Spleen (tissue), 11 donors: Measurements from ENCODE around the gene GATC. TPM values are rescaled to one million over a fixed set of nuclear protein-coding genes. Genes with fewer than 3 reads are reported as not detected.
A peak's percentile ranks its signal among the peaks of the same experiment; 100 is the strongest.

Source experiments
- DNase-seq: peaks from one replicate; pipeline ENCODE4 v3.0.0-alpha.2; 2020
- H3K27ac ChIP-seq, 8 donors: fragments of 200-600 bp; sonication (generic) in 7 of 8; 1 replicate in 4 of 8; 2 replicates in 4 of 8; pipeline versions ENCODE4 v1.5.0 to v1.8.0; 2016 to 2021; ENCODE audit warnings: inconsistent platforms in 4 of 8, mild to moderate bottlenecking in 4 of 8, moderate library complexity in 1 of 8
- H3K27me3 ChIP-seq, 7 donors: fragments of 200-600 bp; sonication (generic) in 6 of 7; replicated peaks in 1 of 7; 1 replicate in 4 of 7; 2 replicates in 3 of 7; pipeline versions ENCODE4 v1.5.0 to v1.8.0; 2016 to 2021; ENCODE audit warnings: inconsistent platforms in 3 of 7, mild to moderate bottlenecking in 1 of 7
- H3K36me3 ChIP-seq, 6 donors: fragments of 200-600 bp; sonication (generic) in 5 of 6; 1 replicate in 4 of 6; 2 replicates in 2 of 6; pipeline versions ENCODE4 v1.5.0 to v1.8.0; 2016 to 2021; ENCODE audit warnings: inconsistent platforms in 2 of 6
- H3K4me1 ChIP-seq, 6 donors: fragments of 200-600 bp; sonication (generic) in 5 of 6; 1 replicate in 3 of 6; 2 replicates in 3 of 6; pipeline versions ENCODE4 v1.5.0 to v1.8.0; 2016 to 2021; ENCODE audit warnings: inconsistent platforms in 3 of 6
- H3K4me3 ChIP-seq, 8 donors: fragments of 200-600 bp; sonication (generic) in 7 of 8; 1 replicate in 4 of 8; 2 replicates in 4 of 8; pipeline versions ENCODE4 v1.5.0 to v1.8.0; 2016 to 2021; ENCODE audit warnings: inconsistent platforms in 4 of 8, mild to moderate bottlenecking in 4 of 8, moderate library complexity in 2 of 8
- H3K9me3 ChIP-seq, 8 donors: fragments of 200-600 bp; sonication (generic) in 7 of 8; 1 replicate in 4 of 8; 2 replicates in 4 of 8; pipeline versions ENCODE4 v1.5.0 to v1.8.0; 2016 to 2021; ENCODE audit warnings: inconsistent platforms in 4 of 8
- CTCF ChIP-seq, 11 experiments: fragments of 200-600 bp in 7 of 11; fragments of 450-650 bp in 4 of 11; sonication (generic) in 4 of 11; IDR thresholded peaks in 8 of 11; conservative IDR thresholded peaks in 3 of 11; 1 replicate in 7 of 11; 2 replicates in 4 of 11; pipeline versions ENCODE4 v1.4.0 to v1.8.0; 2016 to 2021; ENCODE audit warnings: antibody characterized with exemption in 11 of 11, inconsistent platforms in 4 of 11, mild to moderate bottlenecking in 1 of 11
- POLR2A ChIP-seq, 3 donors: fragments of 450-650 bp; IDR thresholded peaks; one replicate each; pipeline ENCODE4 v1.5.1; 2017; ENCODE audit warnings: antibody characterized with exemption in 3 of 3, mild to moderate bottlenecking in 1 of 3
- POLR2AphosphoS5 ChIP-seq, 3 donors: sonication (generic); formaldehyde crosslinking; IDR thresholded peaks; one replicate each; pipeline ENCODE4 v1.5.1; 2017; ENCODE audit warnings: antibody characterized with exemption in 3 of 3
- WGBS, 5 donors: extraction: QIAGEN DNeasy Blood & Tissue Kit in 3 of 5; methylation state at CpG; one replicate each; pipeline versions ENCODE4 v1.1.5 to v1.1.7; 2013 to 2018; 5-methylcytosine and 5-hydroxymethylcytosine counted together
- intact Hi-C: fragments of 100-400 bp; cut with DNase I; formaldehyde crosslinking; loops from one replicate; pipeline ENCODE4 v1.15.0; 2023; ENCODE audit warnings: low total_unique reads
- polyA plus RNA-seq, 3 donors: library from polyadenylated mRNA; stranded (reverse); fragments of 200-250 nt; gene quantifications; one replicate each; pipeline ENCODE4 v1.2.1, GENCODE V29; 2013
- total RNA-seq, 7 donors: library from RNA; depleted of rRNA in 3 of 7; stranded (reverse); fragments of >200 nt in 3 of 7; fragmentation: NEBNext Ultra II Directional in 4 of 7; extraction: Animal tissue kit (Norgen Biotek cat#: 25700) in 4 of 7; gene quantifications; one replicate each; pipeline versions ENCODE4 v1.1.0 to v1.2.1, GENCODE V29; 2016 to 2021
- donor health status: healthy with polysubstance abuse.
- donor health status: DM: no; HTN: no; CAD: no; lungs with moderate emphysema.
- donor health status: DM: no; HTN: no; CAD: no.
- donor health status: Bipolar disorder and iron deficiency.
- donor health status: healthy.
- donor health status: DM: no; HTN: no; CAD: no.
- donor health status: DM: yes; HTN: yes; CAD: no.

Gene GATC
- total and polyA plus RNA-seq, 10 donors, result 7.0 to 26.0 (median 20.2) TPM

- no peaks in the 10 kb centered on the region for H3K9me3 ChIP-seq
- peak within 1 kb of the TSS; percentile 87 to 99 (median 98) for H3K4me3 ChIP-seq
- 0 to 1% (median 1%) methylated on average over 27 to 53 of the region's 53 CpGs for WGBS, 5 donors
- intact Hi-C loops, result no loop called here
- peak; percentile 97 for DNase-seq
- TF ChIP-seq CTCF (IDR thresholded peaks at IDR 0.05 in 8 of 11, conservative IDR thresholded peaks at IDR 0.05 in 3 of 11) (peak in 10 of 11 experiments; percentile 13 to 57 (median 37)), POLR2A (IDR thresholded peaks at IDR 0.05) (peak in 2 of 3 donors; percentile 45 to 75), POLR2AphosphoS5 (IDR thresholded peaks at IDR 0.05) (peak; percentile 97)
- peak within 1 kb of the TSS; percentile 75 to 92 (median 89) for H3K27ac ChIP-seq
- H3K4me1 ChIP-seq, result peaks cover 13 to 40% (median 26%) of the 10 kb centered on the region in 6 donors
- H3K27me3 ChIP-seq, result no peaks in the 10 kb centered on the region
- H3K36me3 ChIP-seq, result peaks cover 0 to 30% (median 21%) of the 10 kb centered on the region in 6 donors
These were observed 49.6 kb downstream of the GATC start, which contains the start of gene DYNLL1 for GRCh38 chr12:120495731-120496412. Gene DYNLL1, plus strand, starts transcription at chr12:120496113. Its CDS starts 309 bp downstream, at chr12:120496422.

GRCh38 chr12:120496413-120497340 is 50.4 kb downstream of the GATC start:
- peaks cover 0 to 38% (median 23%) of the 10 kb centered on the region in 6 donors for H3K36me3 ChIP-seq
- TF ChIP-seq POLR2A (IDR thresholded peaks at IDR 0.05) (no peak), CTCF (IDR thresholded peaks at IDR 0.05 in 8 of 11, conservative IDR thresholded peaks at IDR 0.05 in 3 of 11) (peak in 1 of 11 experiments; percentile 15), POLR2AphosphoS5 (IDR thresholded peaks at IDR 0.05) (peak in 1 of 3 donors; percentile 39)
- H3K4me1 ChIP-seq, result peaks cover 13 to 40% (median 26%) of the 10 kb centered on the region in 6 donors
- intact Hi-C loops, result no loop called here
- H3K4me3 ChIP-seq, result peak overlapping the region; percentile 87 to 99 (median 98)
- DNase-seq, result peak; percentile 89
- H3K9me3 ChIP-seq, result no peaks in the 10 kb centered on the region
- 0 to 2% (median 1%) methylated on average over 43 to 47 of the region's 47 CpGs for WGBS, 5 donors
- H3K27ac ChIP-seq, result peak overlapping the region; percentile 75 to 92 (median 89)
- H3K27me3 ChIP-seq, result no peaks in the 10 kb centered on the region

GRCh38 chr12:120497524-120498150 is 51.4 kb downstream of the GATC start:
- peaks cover 13 to 40% (median 26%) of the 10 kb centered on the region in 6 donors for H3K4me1 ChIP-seq
- no peak for DNase-seq
- TF ChIP-seq POLR2A (IDR thresholded peaks at IDR 0.05) (no peak), POLR2AphosphoS5 (IDR thresholded peaks at IDR 0.05) (no peak), CTCF (IDR thresholded peaks at IDR 0.05 in 8 of 11, conservative IDR thresholded peaks at IDR 0.05 in 3 of 11) (no peak)
- WGBS, 5 donors, result 37 to 54% (median 50%) methylated on average over 9 of the region's 9 CpGs
- peak overlapping the region; percentile 87 to 99 (median 98) for H3K4me3 ChIP-seq
- no peaks in the 10 kb centered on the region for H3K9me3 ChIP-seq
- no peaks in the 10 kb centered on the region for H3K27me3 ChIP-seq
- peak overlapping the region in 6 of 8 donors; percentile 46 to 92 (median 90) for H3K27ac ChIP-seq
- H3K36me3 ChIP-seq, result peaks cover 0 to 48% (median 26%) of the 10 kb centered on the region in 6 donors
- intact Hi-C loops, result no loop called here
